PC-9 (cell line): ENCODE data around the gene OTX1. TPM values are rescaled to one million over a fixed set of nuclear protein-coding genes. Genes with fewer than 3 reads are reported as not detected.

Experiments used
- BruUV-seq: library from RNA; stranded (reverse); fragments of 400-500 nt; replicated peaks from 2 replicates; lab custom pipeline; 2021; lab: Mats Ljungman, UMichigan
- CTCF ChIA-PET: fragments of 300-600 bp; sonication (Branson Sonifier 250); formaldehyde crosslinking; loops from one replicate; lab custom pipeline; 2022; ENCODE audit warnings: antibody characterized with exemption; lab: Charles Lee
- POLR2A ChIA-PET: fragments of 300-600 bp; sonication (Branson Sonifier 250); formaldehyde crosslinking; loops from one replicate; lab custom pipeline; 2022; ENCODE audit warnings: antibody characterized with exemption; ENCODE audit not compliant: unreplicated experiment; lab: Charles Lee
- DNase-seq, 2 experiments: peaks; one replicate each; pipeline versions ENCODE4 v3.0.0 to v3.0.0-alpha.2; 2015 to 2022; ENCODE audit warnings: mixed read lengths in 1 of 2
- H2AFZ ChIP-seq: fragments of 200-600 bp; sonication (generic); 2 replicates; pipeline ENCODE4 v1.8.1; 2017; ENCODE audit warnings: antibody characterized with exemption
- H3F3A ChIP-seq: fragments of 200-600 bp; sonication (generic); 2 replicates; pipeline ENCODE4 v1.8.1; 2017; ENCODE audit warnings: antibody characterized with exemption, mild to moderate bottlenecking, low read depth; ENCODE audit not compliant: insufficient read depth
- H3K27ac ChIP-seq: fragments of 200-600 bp; sonication (generic); 2 replicates; pipeline ENCODE4 v1.6.1; 2016; ENCODE audit warnings: mixed run types
- H3K27me3 ChIP-seq: fragments of 200-600 bp; sonication (generic); 2 replicates; pipeline ENCODE4 v1.6.1; 2016; ENCODE audit warnings: low read depth, mixed run types; ENCODE audit not compliant: insufficient read depth
- H3K36me3 ChIP-seq: fragments of 200-600 bp; sonication (generic); 2 replicates; pipeline ENCODE4 v1.6.1; 2016; ENCODE audit warnings: low read depth, mixed run types
- H3K4me1 ChIP-seq: fragments of 200-600 bp; sonication (generic); replicated peaks from 2 replicates; pipeline ENCODE4 v1.6.1; 2016; ENCODE audit warnings: mixed run types; ENCODE audit not compliant: insufficient read depth
- H3K4me2 ChIP-seq: fragments of 200-600 bp; sonication (generic); 2 replicates; pipeline ENCODE4 v1.6.1; 2017; ENCODE audit warnings: mixed run types
- H3K4me3 ChIP-seq: fragments of 200-600 bp; sonication (generic); 2 replicates; pipeline ENCODE4 v1.6.1; 2016; ENCODE audit warnings: mixed run types
- H3K79me2 ChIP-seq: fragments of 200-600 bp; sonication (generic); 2 replicates; pipeline ENCODE4 v1.6.1; 2017; ENCODE audit warnings: low read depth, mixed run types
- H3K9me2 ChIP-seq: fragments of 200-600 bp; sonication (generic); 2 replicates; pipeline ENCODE4 v1.8.1; 2017; ENCODE audit warnings: mild to moderate bottlenecking; ENCODE audit not compliant: insufficient read depth
- H3K9me3 ChIP-seq: fragments of 200-600 bp; sonication (generic); 2 replicates; pipeline ENCODE4 v1.8.1; 2016; ENCODE audit warnings: low read depth; ENCODE audit not compliant: insufficient read depth
- H4K20me1 ChIP-seq: fragments of 200-600 bp; sonication (generic); 2 replicates; pipeline ENCODE4 v1.8.1; 2017; ENCODE audit not compliant: insufficient read depth
- EZH2 ChIP-seq: fragments of 200-600 bp; sonication (generic); IDR thresholded peaks from 2 replicates; pipeline ENCODE4 v1.8.0; 2017; ENCODE audit warnings: antibody characterized with exemption, low read depth
- intact Hi-C: fragments of 100-400 bp; cut with micrococcal nuclease; formaldehyde crosslinking; loops from one replicate; pipeline ENCODE4 v1.10.0; 2022; ENCODE audit not compliant: unreplicated experiment
- total RNA-seq: library from RNA; stranded (reverse); gene quantifications from 2 replicates; pipeline ENCODE4 v1.2.3, GENCODE V29; 2021
- TF ChIP-seq, protein P1 (sequence below): fragments of 200-600 bp; sonication (generic); conservative IDR thresholded peaks from 2 replicates; pipeline ENCODE4 v1.6.1; 2017; ENCODE audit warnings: mixed run types, antibody characterized with exemption, mild to moderate bottlenecking, moderate library complexity

OTX1 gene
- total RNA-seq, 1 experiment from 2014 or later = 6.8 TPM

DNA sequence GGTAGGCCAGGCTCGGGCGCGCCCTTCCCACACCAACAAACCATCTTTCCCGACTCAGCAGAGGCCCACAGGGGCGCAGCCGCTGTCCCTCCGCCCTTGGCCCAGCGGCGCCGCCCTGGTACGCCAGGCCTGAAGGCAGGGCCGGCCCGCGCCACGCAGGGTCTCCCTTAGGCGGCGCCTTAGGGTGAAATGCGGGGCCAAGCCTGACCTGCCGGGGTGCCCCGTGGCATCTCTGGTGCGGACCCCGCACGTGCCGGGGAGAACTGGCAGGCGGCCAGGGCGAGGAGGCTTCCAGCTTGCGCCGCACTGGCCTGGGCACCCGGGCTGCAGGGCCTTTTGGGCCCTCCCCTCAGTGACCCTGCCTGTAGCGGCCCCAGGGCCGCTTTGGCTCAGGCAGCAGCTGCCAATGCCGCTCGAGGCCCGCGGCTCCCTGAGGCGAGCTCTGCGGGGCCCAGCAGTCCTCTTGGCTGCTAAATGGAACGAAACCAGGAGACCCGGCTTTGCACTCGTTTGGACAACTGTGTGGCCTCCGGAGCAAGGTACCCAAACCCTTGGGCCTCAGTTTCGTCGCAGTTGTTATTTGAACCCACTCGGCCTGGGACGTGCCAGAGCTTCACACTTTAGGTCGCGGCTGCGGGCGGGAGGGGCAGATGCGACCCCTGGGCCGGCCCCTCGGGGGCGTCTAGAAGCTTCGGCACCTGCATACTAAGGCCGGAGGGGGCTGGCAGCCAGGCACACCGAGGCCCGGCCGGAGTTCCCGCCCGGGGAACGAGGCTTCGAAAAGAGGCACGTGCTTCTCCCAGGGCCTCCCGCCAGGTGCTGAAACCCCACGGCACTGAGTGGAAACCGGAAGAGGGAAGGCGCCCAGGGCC, 8.5 kb downstream of the OTX1 start:
- no peak overlapping the region for H3K4me2 ChIP-seq
- ChIA-PET CTCF (interaction anchor here (0.6 kb wide), 1 partner anchor 10 kb away, joined by 4 read pairs; no protein-coding TSS in a partner anchor), POLR2A (no interaction called here)
- H3K9me2 ChIP-seq = no peaks in the 10 kb centered on the region
- no peaks in the 10 kb centered on the region for H4K20me1 ChIP-seq
- H3K9me3 ChIP-seq = no peaks in the 10 kb centered on the region
- no TSS peak for BruUV-seq
- no peak overlapping the region for H3K27ac ChIP-seq
- no peak overlapping the region for H3K4me3 ChIP-seq
- DNase-seq = no peak
- no peaks in the 10 kb centered on the region for H3K4me1 ChIP-seq
- no peaks in the 10 kb centered on the region for H3K36me3 ChIP-seq
- no peaks in the 10 kb centered on the region for H3K79me2 ChIP-seq
- H3K27me3 ChIP-seq = no peaks in the 10 kb centered on the region
- no peak overlapping the region for H2AFZ ChIP-seq
- H3F3A ChIP-seq = no peaks in the 10 kb centered on the region
- TF ChIP-seq, protein P1, sequence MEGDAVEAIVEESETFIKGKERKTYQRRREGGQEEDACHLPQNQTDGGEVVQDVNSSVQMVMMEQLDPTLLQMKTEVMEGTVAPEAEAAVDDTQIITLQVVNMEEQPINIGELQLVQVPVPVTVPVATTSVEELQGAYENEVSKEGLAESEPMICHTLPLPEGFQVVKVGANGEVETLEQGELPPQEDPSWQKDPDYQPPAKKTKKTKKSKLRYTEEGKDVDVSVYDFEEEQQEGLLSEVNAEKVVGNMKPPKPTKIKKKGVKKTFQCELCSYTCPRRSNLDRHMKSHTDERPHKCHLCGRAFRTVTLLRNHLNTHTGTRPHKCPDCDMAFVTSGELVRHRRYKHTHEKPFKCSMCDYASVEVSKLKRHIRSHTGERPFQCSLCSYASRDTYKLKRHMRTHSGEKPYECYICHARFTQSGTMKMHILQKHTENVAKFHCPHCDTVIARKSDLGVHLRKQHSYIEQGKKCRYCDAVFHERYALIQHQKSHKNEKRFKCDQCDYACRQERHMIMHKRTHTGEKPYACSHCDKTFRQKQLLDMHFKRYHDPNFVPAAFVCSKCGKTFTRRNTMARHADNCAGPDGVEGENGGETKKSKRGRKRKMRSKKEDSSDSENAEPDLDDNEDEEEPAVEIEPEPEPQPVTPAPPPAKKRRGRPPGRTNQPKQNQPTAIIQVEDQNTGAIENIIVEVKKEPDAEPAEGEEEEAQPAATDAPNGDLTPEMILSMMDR = no peak
- no peak for TF ChIP-seq EZH2
- intact Hi-C loops = no loop called here

DNA sequence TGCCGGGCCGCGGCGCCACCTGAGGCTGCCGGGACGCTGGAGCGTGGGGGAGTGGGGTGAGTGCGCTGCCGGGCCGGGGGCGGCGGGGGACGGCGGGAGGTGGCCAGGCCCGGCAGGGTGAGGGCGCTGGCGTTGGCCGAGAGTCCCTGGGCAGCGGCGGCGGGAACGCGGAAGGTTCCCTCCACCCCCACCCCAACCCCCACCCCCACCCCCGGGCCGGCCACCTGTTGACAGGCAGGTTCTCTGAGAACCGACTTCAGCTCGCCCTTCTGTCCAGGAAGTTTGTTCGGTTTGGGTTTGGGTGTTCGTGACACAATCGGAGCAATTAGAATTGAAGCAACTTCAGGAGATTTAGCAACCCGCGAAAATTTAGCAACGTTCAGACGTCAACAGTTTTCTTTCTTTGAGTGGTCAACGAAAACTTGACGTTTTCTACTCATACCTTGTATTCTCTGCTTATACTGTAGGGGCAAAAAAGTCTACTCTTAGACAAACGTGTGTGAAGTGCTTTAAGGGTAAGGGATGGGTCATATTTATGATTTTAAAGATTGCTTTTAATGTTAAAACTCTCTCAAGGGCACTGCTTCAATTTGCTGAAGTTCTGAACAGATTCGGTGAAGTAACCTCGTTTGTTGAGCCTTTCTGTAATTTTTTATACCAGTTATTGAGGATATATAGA, 9.3 kb downstream of the OTX1 start:
- Histone ChIP-seq H2AFZ (peak overlapping the region; percentile 53), H4K20me1 (no peaks in the 10 kb centered on the region), H3K79me2 (no peaks in the 10 kb centered on the region), H3K27me3 (no peaks in the 10 kb centered on the region), H3K4me1 (no peaks in the 10 kb centered on the region), H3K36me3 (no peaks in the 10 kb centered on the region), H3F3A (no peaks in the 10 kb centered on the region), H3K9me2 (no peaks in the 10 kb centered on the region), H3K4me3 (peak overlapping the region; percentile 43; the same call in 1 of the 2 replicates), H3K9me3 (no peaks in the 10 kb centered on the region), H3K4me2 (peak overlapping the region; percentile 63), H3K27ac (no peak overlapping the region)
- no TSS peak for BruUV-seq
- no peak for DNase-seq
- ChIA-PET CTCF (interaction anchor here (0.6 kb wide), 1 partner anchor 11 kb away, joined by 4 read pairs; no protein-coding TSS in a partner anchor), POLR2A (interaction anchor here (0.7 kb wide), 1 partner anchor 529 kb away, joined by 3 read pairs; the partner anchor contains the start of gene MDH1)
- intact Hi-C loops = no loop called here
- no peak for TF ChIP-seq EZH2
- TF ChIP-seq, protein P1 = no peak

DNA sequence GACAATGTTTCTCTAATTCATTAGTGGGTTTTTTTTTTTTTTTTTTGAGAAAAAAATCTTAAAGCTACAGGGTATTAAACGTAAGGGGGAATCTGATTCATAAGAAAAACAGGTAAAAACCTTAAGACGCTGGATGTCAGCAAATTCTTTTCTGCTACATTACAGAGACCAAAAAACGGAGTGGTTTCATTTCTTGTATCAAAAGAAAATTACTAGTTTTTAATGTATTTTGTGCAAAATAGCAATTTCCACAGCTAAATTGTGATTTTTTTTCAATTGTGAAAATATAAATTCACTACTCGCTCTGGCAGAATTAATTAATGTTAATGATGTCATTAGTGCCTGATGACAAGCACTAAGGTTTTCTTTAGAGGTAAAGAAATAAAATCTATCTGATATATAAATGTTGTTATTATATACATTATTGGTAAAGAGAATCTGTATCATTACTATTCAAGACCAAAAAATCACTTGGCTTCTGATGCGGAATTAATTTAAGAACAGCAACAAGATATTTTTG, 9.9 kb downstream of the OTX1 start:
- no TSS peak for BruUV-seq
- Histone ChIP-seq H3K4me1 (no peaks in the 10 kb centered on the region), H3F3A (no peaks in the 10 kb centered on the region), H4K20me1 (no peaks in the 10 kb centered on the region), H3K79me2 (no peaks in the 10 kb centered on the region), H3K4me2 (peak overlapping the region; percentile 63), H3K4me3 (peak overlapping the region; percentile 43; the same call in 1 of the 2 replicates), H2AFZ (peak overlapping the region; percentile 53), H3K9me2 (no peaks in the 10 kb centered on the region), H3K27me3 (no peaks in the 10 kb centered on the region), H3K36me3 (no peaks in the 10 kb centered on the region), H3K9me3 (no peaks in the 10 kb centered on the region), H3K27ac (no peak overlapping the region)
- TF ChIP-seq, protein P1 = no peak
- no peak for TF ChIP-seq EZH2
- DNase-seq = no peak
- CTCF ChIA-PET = no interaction called here
- intact Hi-C loops = no loop called here
- POLR2A ChIA-PET = interaction anchor here (0.6 to 0.7 kb wide), 2 partner anchors 19 to 528 kb away, joined by 3 to 6 read pairs; partner anchors contain the start of gene MDH1
